HepG2 (cell line): ENCODE results near the gene EFNA4. TPM values are rescaled to one million over a fixed set of nuclear protein-coding genes. Genes with fewer than 3 reads are reported as not detected.
A peak's percentile ranks its signal among the peaks of the same experiment; 100 is the strongest.

Source experiments
- ATAC-seq: fragments of 200-7000 bp; cut with Tn5 transposase; 3 replicates; pipeline ENCODE4 v1.9.1; 2020; ENCODE audit warnings: mild to moderate bottlenecking, moderate library complexity
- BruUV-seq: library from RNA; stranded (reverse); fragments of 400-500 nt; replicated peaks from 2 replicates; lab custom pipeline; 2021; lab: Mats Ljungman, UMichigan
- CTCF ChIA-PET: fragments of 300-600 bp; formaldehyde crosslinking; extraction: SDS; loops from one replicate; lab custom pipeline; 2021; ENCODE audit warnings: low total read pairs, inconsistent platforms, low intra/inter-chr PET ratio; lab: Yijun Ruan, JAX
- POLR2A ChIA-PET: fragments of 350-600 bp; sonication (Branson Sonifier 250); formaldehyde crosslinking; loops from one replicate; lab custom pipeline; 2020; ENCODE audit warnings: antibody characterized with exemption, inconsistent platforms; lab: Yijun Ruan, JAX
- DNase-seq: peaks from one replicate; pipeline ENCODE4 v3.0.0-alpha.2; 2015; ENCODE audit warnings: low spot score
- FAIRE-seq: peaks from 3 replicates; lab custom pipeline; 2011; peaks lifted over from hg19 to GRCh38; lab: Jason Lieb, UNC
- H2AFZ ChIP-seq: one replicate; pipeline ENCODE4 v1.6.1; 2011; ENCODE audit warnings: low read length, inconsistent platforms
- H3K27ac ChIP-seq: fragments of 300-600 bp; 3 replicates; pipeline ENCODE4 v1.8.0; 2011; ENCODE audit warnings: mixed run types, mild to moderate bottlenecking, mixed read lengths, low read length, inconsistent platforms; ENCODE audit not compliant: insufficient read depth; ENCODE audit errors: extremely low read length
- H3K27me3 ChIP-seq, 2 experiments: fragments of 200-600 bp in 1 of 2; 2 replicates in 1 of 2; 3 replicates in 1 of 2; pipeline versions ENCODE4 v1.6.0 to v1.8.0; 2011; ENCODE audit warnings: low read length in 2 of 2, mild to moderate bottlenecking in 2 of 2, moderate library complexity in 2 of 2, inconsistent platforms in 1 of 2; ENCODE audit not compliant: insufficient read depth in 2 of 2, control insufficient read depth in 1 of 2
- H3K36me3 ChIP-seq, 2 experiments: fragments of 200-600 bp in 1 of 2; replicated peaks in 1 of 2; 2 replicates in 1 of 2; 3 replicates in 1 of 2; pipeline versions ENCODE4 v1.5.1 to v1.8.0; 2011; ENCODE audit warnings: low read length in 2 of 2, inconsistent platforms in 1 of 2; ENCODE audit not compliant: insufficient read depth in 2 of 2, control insufficient read depth in 1 of 2
- H3K4me1 ChIP-seq: 2 replicates; pipeline ENCODE4 v1.5.1; 2012; ENCODE audit warnings: low read length, inconsistent platforms; ENCODE audit not compliant: insufficient read depth
- H3K4me2 ChIP-seq: 2 replicates; pipeline ENCODE4 v1.6.0; 2011; ENCODE audit warnings: low read depth, low read length, inconsistent platforms
- H3K4me3 ChIP-seq, 3 experiments: fragments of 200-600 bp in 1 of 3; sonication (generic), shearing (Covaris generic) in 1 of 3; replicated peaks in 1 of 3; 2 replicates each; pipeline ENCODE4 v1.5.1; 2011 to 2016; ENCODE audit warnings: low read length in 3 of 3, inconsistent platforms in 2 of 3, low read depth in 2 of 3, mild to moderate bottlenecking in 2 of 3, control low read depth in 1 of 3, mixed read lengths in 1 of 3; ENCODE audit not compliant: insufficient read depth in 1 of 3
- H3K79me2 ChIP-seq: one replicate; pipeline ENCODE4 v1.6.1; 2011; ENCODE audit warnings: low read length, inconsistent platforms; ENCODE audit not compliant: insufficient read depth
- H3K9ac ChIP-seq: 2 replicates; pipeline ENCODE4 v1.6.0; 2011; ENCODE audit warnings: mild to moderate bottlenecking, low read depth, low read length, inconsistent platforms; ENCODE audit not compliant: insufficient read depth
- H3K9me3 ChIP-seq: 2 replicates; pipeline ENCODE4 v1.5.1; 2012; ENCODE audit warnings: mild to moderate bottlenecking, low read length
- H4K20me1 ChIP-seq: 2 replicates; pipeline ENCODE4 v1.6.0; 2011; ENCODE audit warnings: inconsistent platforms, mild to moderate bottlenecking, low read length, moderate library complexity; ENCODE audit not compliant: insufficient read depth
- HDAC2 ChIP-seq: sonication (generic); formaldehyde crosslinking; IDR thresholded peaks from 2 replicates; pipeline ENCODE4 v1.4.0; 2020; ENCODE audit warnings: missing genetic modification reagents
- ZNF264 ChIP-seq: sonication (generic); formaldehyde crosslinking; IDR thresholded peaks from 2 replicates; pipeline ENCODE4 v1.4.0; 2020; ENCODE audit warnings: missing genetic modification reagents
- WGBS: methylation state at CpG from one replicate; pipeline ENCODE4 v1.1.6; 2017; ENCODE audit warnings: low lambda C conversion rate; 5-methylcytosine and 5-hydroxymethylcytosine counted together
- in situ Hi-C: cut with HindIII; loops from 2 replicates; pipeline ENCODE4 v1.10.0; 2017; ENCODE audit warnings: low pct_unique_long_range_greater_than_20kb; ENCODE audit not compliant: extremely low pct_ligation_motif_present
- intact Hi-C: fragments of 100-400 bp; cut with micrococcal nuclease; formaldehyde crosslinking; loops from one replicate; pipeline ENCODE4 v1.10.0; 2022; ENCODE audit not compliant: unreplicated experiment
- polyA plus RNA-seq, 8 experiments: library from polyadenylated mRNA; depleted of rRNA in 3 of 8; stranded (reverse) in 7 of 8; unstranded in 1 of 8; fragments of >200 nt; fragmentation: Illumina TruSeq in 4 of 8; extraction: Trizol in 4 of 8; gene quantifications; 2 replicates each; pipeline versions ENCODE4 v1.2.1 to v1.2.3, GENCODE V29; 2011 to 2016; ENCODE audit warnings: low read depth in 4 of 8, missing spikeins in 1 of 8, mixed read lengths in 1 of 8; ENCODE audit not compliant: insufficient read depth in 1 of 8
- total RNA-seq, 5 experiments: library from RNA; depleted of rRNA; stranded (reverse); fragments of >200 nt; fragmentation: Illumina TruSeq; extraction: Trizol; gene quantifications; 2 replicates each; pipeline ENCODE4 v1.2.3, GENCODE V29; 2016; ENCODE audit warnings: low read depth in 1 of 5
- TF ChIP-seq, protein P1 (sequence below), 2 experiments: fragments of 450-650 bp in 1 of 2; sonication (generic) in 1 of 2; formaldehyde crosslinking in 1 of 2; IDR thresholded peaks; 2 replicates each; pipeline versions ENCODE4 v1.6.1 to v1.8.0; 2016 to 2022; ENCODE audit warnings: antibody characterized with exemption in 1 of 2, mild to moderate bottlenecking in 1 of 2, missing genetic modification reagents in 1 of 2
- TF ChIP-seq, protein P2 (sequence below): fragments of 450-650 bp; IDR thresholded peaks from 2 replicates; pipeline ENCODE4 v1.6.1; 2016

The EFNA4 gene
- total and polyA plus RNA-seq, 2 of the 13 experiments (the other 11 are each of a cell fraction or from before 2014, with no cell fraction given) = 12.0 to 17.2 TPM

GRCh38 chr1:155077758-155078445 is 14.4 kb downstream of the EFNA4 start:
- no peak overlapping the region for H2AFZ ChIP-seq
- in situ Hi-C loops = no loop called here
- ATAC-seq (no peak), FAIRE-seq (no peak), DNase-seq (no peak)
- H3K9me3 ChIP-seq = no peaks in the 10 kb centered on the region
- 28% methylated on average over 2 of the region's 4 CpGs for WGBS
- H3K4me3 ChIP-seq = peak overlapping the region in 1 of 3 experiments; percentile 70; a peak in 2 of 6 replicates
- no peak overlapping the region for H3K27ac ChIP-seq
- H3K4me2 ChIP-seq = peak overlapping the region; percentile 90; the same call in 1 of the 2 replicates
- peaks cover 52% of the 10 kb centered on the region for H3K4me1 ChIP-seq
- no TSS peak for BruUV-seq
- no peak overlapping the region for H3K9ac ChIP-seq
- intact Hi-C loops = no loop called here
- H4K20me1 ChIP-seq = peaks cover 4% of the 10 kb centered on the region; the same call in 1 of the 2 replicates
- no peak for TF ChIP-seq HDAC2 (CRISPR knock-in tag)
- TF ChIP-seq, protein P1, sequence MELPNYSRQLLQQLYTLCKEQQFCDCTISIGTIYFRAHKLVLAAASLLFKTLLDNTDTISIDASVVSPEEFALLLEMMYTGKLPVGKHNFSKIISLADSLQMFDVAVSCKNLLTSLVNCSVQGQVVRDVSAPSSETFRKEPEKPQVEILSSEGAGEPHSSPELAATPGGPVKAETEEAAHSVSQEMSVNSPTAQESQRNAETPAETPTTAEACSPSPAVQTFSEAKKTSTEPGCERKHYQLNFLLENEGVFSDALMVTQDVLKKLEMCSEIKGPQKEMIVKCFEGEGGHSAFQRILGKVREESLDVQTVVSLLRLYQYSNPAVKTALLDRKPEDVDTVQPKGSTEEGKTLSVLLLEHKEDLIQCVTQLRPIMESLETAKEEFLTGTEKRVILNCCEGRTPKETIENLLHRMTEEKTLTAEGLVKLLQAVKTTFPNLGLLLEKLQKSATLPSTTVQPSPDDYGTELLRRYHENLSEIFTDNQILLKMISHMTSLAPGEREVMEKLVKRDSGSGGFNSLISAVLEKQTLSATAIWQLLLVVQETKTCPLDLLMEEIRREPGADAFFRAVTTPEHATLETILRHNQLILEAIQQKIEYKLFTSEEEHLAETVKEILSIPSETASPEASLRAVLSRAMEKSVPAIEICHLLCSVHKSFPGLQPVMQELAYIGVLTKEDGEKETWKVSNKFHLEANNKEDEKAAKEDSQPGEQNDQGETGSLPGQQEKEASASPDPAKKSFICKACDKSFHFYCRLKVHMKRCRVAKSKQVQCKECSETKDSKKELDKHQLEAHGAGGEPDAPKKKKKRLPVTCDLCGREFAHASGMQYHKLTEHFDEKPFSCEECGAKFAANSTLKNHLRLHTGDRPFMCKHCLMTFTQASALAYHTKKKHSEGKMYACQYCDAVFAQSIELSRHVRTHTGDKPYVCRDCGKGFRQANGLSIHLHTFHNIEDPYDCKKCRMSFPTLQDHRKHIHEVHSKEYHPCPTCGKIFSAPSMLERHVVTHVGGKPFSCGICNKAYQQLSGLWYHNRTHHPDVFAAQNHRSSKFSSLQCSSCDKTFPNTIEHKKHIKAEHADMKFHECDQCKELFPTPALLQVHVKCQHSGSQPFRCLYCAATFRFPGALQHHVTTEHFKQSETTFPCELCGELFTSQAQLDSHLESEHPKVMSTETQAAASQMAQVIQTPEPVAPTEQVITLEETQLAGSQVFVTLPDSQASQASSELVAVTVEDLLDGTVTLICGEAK (IDR thresholded peaks at IDR 0.05) = no peak
- TF ChIP-seq, protein P1 (CRISPR knock-in tag; IDR thresholded peaks at IDR 0.05) = no peak
- TF ChIP-seq ZNF264 (CRISPR knock-in tag) = no peak
- TF ChIP-seq, protein P2, sequence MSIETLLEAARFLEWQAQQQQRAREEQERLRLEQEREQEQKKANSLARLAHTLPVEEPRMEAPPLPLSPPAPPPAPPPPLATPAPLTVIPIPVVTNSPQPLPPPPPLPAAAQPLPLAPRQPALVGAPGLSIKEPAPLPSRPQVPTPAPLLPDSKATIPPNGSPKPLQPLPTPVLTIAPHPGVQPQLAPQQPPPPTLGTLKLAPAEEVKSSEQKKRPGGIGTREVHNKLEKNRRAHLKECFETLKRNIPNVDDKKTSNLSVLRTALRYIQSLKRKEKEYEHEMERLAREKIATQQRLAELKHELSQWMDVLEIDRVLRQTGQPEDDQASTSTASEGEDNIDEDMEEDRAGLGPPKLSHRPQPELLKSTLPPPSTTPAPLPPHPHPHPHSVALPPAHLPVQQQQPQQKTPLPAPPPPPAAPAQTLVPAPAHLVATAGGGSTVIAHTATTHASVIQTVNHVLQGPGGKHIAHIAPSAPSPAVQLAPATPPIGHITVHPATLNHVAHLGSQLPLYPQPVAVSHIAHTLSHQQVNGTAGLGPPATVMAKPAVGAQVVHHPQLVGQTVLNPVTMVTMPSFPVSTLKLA = no peak
- peaks cover 26 to 92% of the 10 kb centered on the region in 2 experiments for H3K27me3 ChIP-seq
- H3K79me2 ChIP-seq = no peaks in the 10 kb centered on the region
- POLR2A ChIA-PET = interaction anchor here (2.3 kb wide), 1 partner anchor 14 kb away, joined by 10 read pairs; the partner anchor contains the start of gene EFNA4
- H3K36me3 ChIP-seq = no peaks in the 10 kb centered on the region
- CTCF ChIA-PET = no interaction called here
